ENCODE results near the gene PPP2R5C.

The PPP2R5C gene

GRCh38 chr14:101873076-101873825 lies 111.7 kb downstream of the PPP2R5C start:
- no peak for DNase-seq

- no peak for DNase-seq
Measured at GRCh38 chr14:101873991-101874390, 112.5 kb downstream of the PPP2R5C start.

GRCh38 chr14:101875041-101875726 lies 113.7 kb downstream of the PPP2R5C start:
- DNase-seq = no peak

- no peak for DNase-seq
Measured at GRCh38 chr14:101875727-101876554, 114.4 kb downstream of the PPP2R5C start.

GRCh38 chr14:101876555-101876938 lies 115.0 kb downstream of the PPP2R5C start:
- peak; percentile 89 for DNase-seq

- no peak for DNase-seq
Measured at GRCh38 chr14:101877766-101878165, 116.3 kb downstream of the PPP2R5C start.

GRCh38 chr14:101878211-101878821 lies 116.8 kb downstream of the PPP2R5C start:
- DNase-seq = no peak

- DNase-seq = no peak
Measured at GRCh38 chr14:101878822-101879528, 117.5 kb downstream of the PPP2R5C start.

GRCh38 chr14:101879529-101880336 lies 118.2 kb downstream of the PPP2R5C start:
- no peak for DNase-seq

GRCh38 chr14:101881426-101881825 lies 119.9 kb downstream of the PPP2R5C start:
- no peak for DNase-seq

GRCh38 chr14:101882141-101882935 lies 120.8 kb downstream of the PPP2R5C start:
- DNase-seq = no peak

- no peak for DNase-seq
Measured at GRCh38 chr14:101884089-101884933, 122.8 kb downstream of the PPP2R5C start.

GRCh38 chr14:101884934-101885576 lies 123.5 kb downstream of the PPP2R5C start:
- DNase-seq = no peak

- DNase-seq = no peak
Measured at GRCh38 chr14:101887219-101887618, 125.7 kb downstream of the PPP2R5C start.

- DNase-seq = no peak
Measured at GRCh38 chr14:101888182-101888581, 126.7 kb downstream of the PPP2R5C start.

GRCh38 chr14:101889366-101889765 lies 127.9 kb downstream of the PPP2R5C start:
- DNase-seq = no peak

GRCh38 chr14:101889898-101890297 lies 128.4 kb downstream of the PPP2R5C start:
- DNase-seq = no peak

- DNase-seq = no peak
Measured at GRCh38 chr14:101891471-101891870, 130.0 kb downstream of the PPP2R5C start.

GRCh38 chr14:101893759-101894158 lies 132.2 kb downstream of the PPP2R5C start:
- no peak for DNase-seq

Data from CD4-positive, alpha-beta T cell treated with Interferon gamma for 1 hour (primary cell).